PFSK-1 (cell line): ENCODE measurements around the gene NR4A3.

Experiments used
- FOXP2 ChIP-seq: optimal IDR thresholded peaks from 2 replicates; pipeline ENCODE3; 2011; ENCODE audit warnings: borderline replicate concordance, control low read depth, inconsistent platforms; ENCODE audit not compliant: insufficient read depth; ENCODE audit errors: extremely low read length, extremely low read depth
- POLR2AphosphoS5 ChIP-seq: IDR thresholded peaks from 2 replicates; pipeline ENCODE4 v1.6.1; 2012; ENCODE audit warnings: low read depth, mild to moderate bottlenecking, control low read depth, low read length, moderate library complexity
- SIN3A ChIP-seq: IDR thresholded peaks from 2 replicates; pipeline ENCODE4 v1.6.1; 2012; ENCODE audit warnings: mild to moderate bottlenecking, low read length, moderate library complexity, borderline replicate concordance; ENCODE audit not compliant: insufficient read depth
- TAF1 ChIP-seq: IDR thresholded peaks from 2 replicates; pipeline ENCODE4 v1.6.1; 2012; ENCODE audit warnings: low read length, control low read depth, borderline replicate concordance; ENCODE audit not compliant: insufficient read depth
- TF ChIP-seq, protein P1 (sequence below), 2 experiments: IDR thresholded peaks; 2 replicates each; pipeline versions ENCODE4 v1.6.1 to v1.8.0; 2011 to 2012; ENCODE audit warnings: low read depth in 2 of 2, low read length in 2 of 2, control low read depth in 1 of 2, inconsistent platforms in 1 of 2, mild to moderate bottlenecking in 1 of 2, moderate library complexity in 1 of 2; ENCODE audit not compliant: insufficient read depth in 1 of 2

The NR4A3 gene

DNA sequence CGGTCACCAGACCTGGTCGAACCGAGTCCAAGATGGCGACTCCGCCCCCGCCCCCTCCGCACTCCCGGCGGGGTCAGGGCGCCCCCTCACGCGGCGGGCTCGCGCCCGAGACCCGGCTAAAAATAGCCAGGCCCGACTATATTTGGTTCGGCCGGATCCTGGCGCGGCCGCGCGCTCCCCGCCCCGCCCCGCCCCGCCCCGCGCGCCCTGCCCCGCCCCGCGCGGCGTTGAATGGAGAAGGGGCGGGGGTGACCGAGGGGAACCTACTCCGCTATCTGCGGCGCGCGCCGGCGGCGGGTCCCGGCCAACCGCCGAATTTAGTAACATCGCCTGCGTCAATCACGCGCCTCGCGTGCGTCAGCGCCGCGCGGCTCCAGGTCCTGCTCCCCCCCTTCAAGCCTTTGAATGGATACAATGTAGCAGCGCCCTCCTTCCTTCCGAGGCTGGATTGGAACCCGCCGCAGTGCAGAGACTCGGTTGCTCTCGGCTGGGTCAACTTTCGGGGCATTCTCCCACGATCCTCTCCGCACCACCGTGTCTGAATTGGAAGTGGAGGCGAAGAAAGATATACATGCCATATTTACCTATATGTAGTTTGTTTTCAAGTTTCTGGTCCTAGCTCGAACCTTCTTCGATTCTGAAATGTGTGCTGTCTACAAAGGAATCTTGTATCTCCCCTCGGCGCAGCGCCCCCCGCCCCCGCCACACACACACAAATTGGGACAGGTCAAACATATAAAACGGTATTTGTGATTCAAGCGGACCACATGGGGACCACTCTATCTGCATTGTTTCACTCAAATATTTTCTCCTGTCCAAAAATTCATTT, 1.6 kb upstream of the NR4A3 start:
- TF ChIP-seq POLR2AphosphoS5: peak; percentile 45; the same call in 1 of the 2 replicates
- 0 out of 2 replicates have a peak, but pooled peaks have one; percentile 55 for TF ChIP-seq TAF1
- TF ChIP-seq, protein P1, sequence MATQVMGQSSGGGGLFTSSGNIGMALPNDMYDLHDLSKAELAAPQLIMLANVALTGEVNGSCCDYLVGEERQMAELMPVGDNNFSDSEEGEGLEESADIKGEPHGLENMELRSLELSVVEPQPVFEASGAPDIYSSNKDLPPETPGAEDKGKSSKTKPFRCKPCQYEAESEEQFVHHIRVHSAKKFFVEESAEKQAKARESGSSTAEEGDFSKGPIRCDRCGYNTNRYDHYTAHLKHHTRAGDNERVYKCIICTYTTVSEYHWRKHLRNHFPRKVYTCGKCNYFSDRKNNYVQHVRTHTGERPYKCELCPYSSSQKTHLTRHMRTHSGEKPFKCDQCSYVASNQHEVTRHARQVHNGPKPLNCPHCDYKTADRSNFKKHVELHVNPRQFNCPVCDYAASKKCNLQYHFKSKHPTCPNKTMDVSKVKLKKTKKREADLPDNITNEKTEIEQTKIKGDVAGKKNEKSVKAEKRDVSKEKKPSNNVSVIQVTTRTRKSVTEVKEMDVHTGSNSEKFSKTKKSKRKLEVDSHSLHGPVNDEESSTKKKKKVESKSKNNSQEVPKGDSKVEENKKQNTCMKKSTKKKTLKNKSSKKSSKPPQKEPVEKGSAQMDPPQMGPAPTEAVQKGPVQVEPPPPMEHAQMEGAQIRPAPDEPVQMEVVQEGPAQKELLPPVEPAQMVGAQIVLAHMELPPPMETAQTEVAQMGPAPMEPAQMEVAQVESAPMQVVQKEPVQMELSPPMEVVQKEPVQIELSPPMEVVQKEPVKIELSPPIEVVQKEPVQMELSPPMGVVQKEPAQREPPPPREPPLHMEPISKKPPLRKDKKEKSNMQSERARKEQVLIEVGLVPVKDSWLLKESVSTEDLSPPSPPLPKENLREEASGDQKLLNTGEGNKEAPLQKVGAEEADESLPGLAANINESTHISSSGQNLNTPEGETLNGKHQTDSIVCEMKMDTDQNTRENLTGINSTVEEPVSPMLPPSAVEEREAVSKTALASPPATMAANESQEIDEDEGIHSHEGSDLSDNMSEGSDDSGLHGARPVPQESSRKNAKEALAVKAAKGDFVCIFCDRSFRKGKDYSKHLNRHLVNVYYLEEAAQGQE (IDR thresholded peaks at IDR 0.05; ENCODE audit: insufficient read depth in 1 of 2, low read depth in 2 of 2, low read length in 2 of 2): no peak
- TF ChIP-seq SIN3A: peak; percentile 87; the same call in 1 of the 2 replicates
- TF ChIP-seq FOXP2: no peak

DNA sequence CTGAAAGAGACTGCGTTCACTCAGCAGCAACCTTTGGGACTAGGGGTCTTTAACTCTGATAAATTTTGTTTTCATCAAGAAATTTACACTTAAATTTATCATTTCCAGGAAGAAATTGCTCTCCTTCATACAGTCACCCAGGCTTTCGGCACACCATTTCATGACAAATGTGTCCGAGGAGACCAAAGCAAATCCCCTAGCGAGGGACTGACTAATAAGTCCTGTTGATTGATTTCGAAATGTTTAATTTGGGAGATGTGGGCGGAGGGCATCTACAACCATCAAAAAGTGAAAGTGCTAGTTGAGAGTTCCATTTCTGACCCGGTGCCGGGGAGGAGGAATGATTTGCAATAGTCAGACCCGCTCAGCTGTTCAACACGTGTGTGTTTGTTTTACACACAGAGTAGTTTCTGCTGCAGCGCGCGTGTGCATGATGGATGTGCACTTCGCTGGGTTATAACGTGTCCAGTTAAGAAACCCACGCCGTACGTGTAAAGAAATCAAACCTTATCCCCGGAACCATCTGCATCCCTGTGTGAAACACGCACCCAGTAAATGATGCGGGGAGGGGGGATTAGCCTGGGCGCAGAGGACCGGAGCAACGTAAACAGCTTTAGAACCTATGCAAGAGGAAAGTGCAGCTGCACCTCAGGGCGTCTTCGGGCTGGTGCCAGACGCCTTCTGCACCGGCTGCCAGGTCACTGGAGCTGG, 845 bp upstream of the NR4A3 start:
- TF ChIP-seq POLR2AphosphoS5 (no peak), TAF1 (no peak), FOXP2 (no peak), SIN3A (no peak)
- TF ChIP-seq, protein P1 (IDR thresholded peaks at IDR 0.05; ENCODE audit: insufficient read depth in 1 of 2, low read depth in 2 of 2, low read length in 2 of 2): no peak

DNA sequence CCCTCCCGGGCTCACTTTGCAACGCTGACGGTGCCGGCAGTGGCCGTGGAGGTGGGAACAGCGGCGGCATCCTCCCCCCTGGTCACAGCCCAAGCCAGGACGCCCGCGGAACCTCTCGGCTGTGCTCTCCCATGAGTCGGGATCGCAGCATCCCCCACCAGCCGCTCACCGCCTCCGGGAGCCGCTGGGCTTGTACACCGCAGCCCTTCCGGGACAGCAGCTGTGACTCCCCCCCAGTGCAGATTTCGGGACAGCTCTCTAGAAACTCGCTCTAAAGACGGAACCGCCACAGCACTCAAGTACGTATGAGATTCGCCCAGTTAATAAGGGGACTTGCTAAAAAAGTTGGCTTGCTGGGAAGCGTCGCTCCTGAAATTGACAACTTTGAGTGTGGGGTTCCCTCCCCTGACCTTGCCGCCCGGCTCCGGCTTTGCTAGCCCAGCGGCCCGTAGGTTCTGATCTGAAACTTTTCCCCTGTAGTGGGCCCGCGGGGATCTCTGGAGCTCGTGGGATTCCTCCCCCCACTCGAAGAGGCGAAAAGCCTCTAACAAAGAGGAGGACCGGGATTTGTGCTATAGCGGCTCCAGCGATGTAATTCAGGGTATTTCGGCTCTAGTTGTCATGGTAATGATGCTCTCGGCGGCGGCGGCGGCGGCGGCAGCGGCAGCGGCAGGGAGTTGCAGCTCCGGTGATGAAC, 572 bp downstream of the NR4A3 start:
- TF ChIP-seq, protein P1 (IDR thresholded peaks at IDR 0.05; ENCODE audit: insufficient read depth in 1 of 2, low read depth in 2 of 2, low read length in 2 of 2): no peak
- TF ChIP-seq FOXP2 (no peak), TAF1 (no peak), POLR2AphosphoS5 (no peak), SIN3A (no peak)

DNA sequence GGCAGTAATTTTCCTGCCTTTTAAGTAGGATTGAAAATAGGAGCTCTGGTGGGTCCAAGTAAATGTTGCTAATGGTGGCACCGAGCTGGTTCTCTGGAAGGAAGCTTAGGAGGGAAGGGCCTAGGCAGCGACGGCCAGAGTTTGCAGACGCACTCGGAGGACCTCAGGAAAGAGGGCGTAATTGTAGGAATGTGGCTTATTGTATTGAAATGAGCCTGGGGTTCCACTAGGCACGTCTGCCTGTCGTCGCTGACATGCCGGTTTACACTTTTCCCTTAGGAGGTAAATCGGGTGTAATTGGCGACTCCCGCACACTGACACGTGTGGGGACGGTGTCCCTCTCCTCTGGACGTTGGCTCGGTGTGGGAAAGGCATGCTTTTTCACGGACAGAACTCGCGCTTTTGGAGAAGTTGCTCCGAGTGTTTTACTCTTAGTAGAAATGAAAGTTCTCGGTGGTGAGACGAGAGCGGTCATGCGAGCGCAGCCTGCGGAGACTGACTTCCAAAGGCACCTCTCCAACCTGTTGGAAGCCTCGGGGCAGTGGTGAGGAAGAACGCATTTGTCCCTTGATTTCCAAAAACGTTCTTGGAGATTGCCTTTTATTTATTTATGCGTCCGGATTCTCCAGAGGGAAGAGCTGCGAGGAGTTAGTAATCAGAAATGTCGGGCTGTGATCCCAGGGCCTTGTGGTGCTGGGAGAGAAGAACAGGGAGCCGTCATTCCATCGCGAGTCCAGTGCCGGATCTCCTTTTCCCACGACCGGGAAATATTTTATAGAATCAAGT, 1.3 kb downstream of the NR4A3 start:
- no peak for TF ChIP-seq POLR2AphosphoS5
- 0 out of 2 replicates have a peak, but pooled peaks have one; percentile 46 for TF ChIP-seq SIN3A
- TF ChIP-seq FOXP2: no peak
- TF ChIP-seq, protein P1 (IDR thresholded peaks at IDR 0.05; ENCODE audit: insufficient read depth in 1 of 2, low read depth in 2 of 2, low read length in 2 of 2): no peak
